HG03095 (cell line): Measurements from ENCODE around the gene ASCC2.
"Not testable (repeated sequence)": the region's sequence is repeated elsewhere in the genome, so short reads cannot be mapped to it uniquely, and the experiment has no call there.

Experiments used
- ATAC-seq: cut with Tn5 transposase; IDR thresholded peaks from one replicate; pipeline ENCODE4 v1.9.1; 2021; ENCODE audit warnings: moderate library complexity; ENCODE audit not compliant: unreplicated experiment

ASCC2 gene

DNA sequence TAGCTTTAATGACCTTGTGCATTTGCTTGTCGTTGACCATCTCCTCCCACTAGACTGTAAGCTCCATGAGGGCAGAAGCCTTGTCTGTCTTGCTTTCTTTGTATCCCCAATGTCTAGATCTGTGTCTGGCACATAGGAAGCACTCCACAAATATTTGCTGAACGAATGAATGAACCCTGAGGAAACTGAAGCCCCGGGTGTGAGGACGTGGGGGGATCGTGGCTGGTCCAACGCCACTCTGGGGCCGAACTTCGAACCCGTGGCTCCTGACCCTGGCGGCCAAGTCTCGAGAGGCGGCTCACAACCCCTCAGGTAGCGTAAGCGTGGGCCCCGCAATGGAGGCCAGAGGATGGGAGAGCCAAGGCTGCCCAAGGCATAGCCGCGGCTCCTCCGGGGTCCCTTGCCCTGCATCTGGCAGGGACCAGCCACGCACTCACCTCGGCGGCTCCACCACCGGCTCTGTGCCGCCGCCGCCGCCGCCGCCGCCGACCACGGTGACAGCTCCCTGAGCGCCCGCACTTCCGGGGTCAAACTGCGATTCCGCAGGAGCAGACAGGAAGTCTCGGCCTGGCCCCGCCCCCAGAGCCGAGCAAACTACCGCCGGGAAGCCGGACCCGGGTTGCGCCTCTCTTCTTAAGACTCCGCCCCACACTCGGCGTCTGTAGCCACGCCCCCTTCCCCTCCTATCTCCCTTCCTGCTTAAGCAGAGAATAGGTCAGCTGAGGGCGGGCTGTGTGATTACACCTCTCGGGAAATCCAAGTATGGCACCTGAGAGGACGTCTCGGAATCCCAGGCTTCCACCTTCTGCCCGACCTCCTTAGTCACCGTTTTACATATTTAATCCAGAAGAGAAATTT, at the start of gene ASCC2:
ASCC2 (minus strand) TSS at position 534 of the 858 bp plus-strand sequence. CDS start 5,949 bp downstream, outside the sequence.
- ATAC-seq: peak; percentile 94

DNA sequence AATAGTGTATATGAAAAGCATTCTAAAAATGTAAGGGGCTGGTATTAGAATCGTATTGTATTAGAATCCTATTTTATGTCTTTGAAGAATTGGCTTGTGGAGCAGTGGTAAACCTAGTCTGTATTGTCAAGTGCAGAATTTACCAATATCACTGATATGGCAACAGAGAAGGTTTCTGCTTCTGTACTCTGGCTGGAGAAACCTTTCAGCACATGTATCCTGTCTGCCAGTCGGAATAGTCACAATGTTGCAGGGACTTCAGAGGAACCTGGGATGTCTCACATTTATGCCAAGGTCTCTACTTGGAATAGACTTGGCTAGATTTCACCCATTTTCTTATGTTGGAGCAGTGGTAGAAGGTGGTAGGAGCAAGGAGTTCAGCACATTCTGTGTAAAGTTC, 49.3 kb upstream of the ASCC2 start:
- no peak for ATAC-seq

GRCh38 chr22:29886596-29886995, 48.5 kb upstream of the ASCC2 start:
- ATAC-seq: no peak

DNA sequence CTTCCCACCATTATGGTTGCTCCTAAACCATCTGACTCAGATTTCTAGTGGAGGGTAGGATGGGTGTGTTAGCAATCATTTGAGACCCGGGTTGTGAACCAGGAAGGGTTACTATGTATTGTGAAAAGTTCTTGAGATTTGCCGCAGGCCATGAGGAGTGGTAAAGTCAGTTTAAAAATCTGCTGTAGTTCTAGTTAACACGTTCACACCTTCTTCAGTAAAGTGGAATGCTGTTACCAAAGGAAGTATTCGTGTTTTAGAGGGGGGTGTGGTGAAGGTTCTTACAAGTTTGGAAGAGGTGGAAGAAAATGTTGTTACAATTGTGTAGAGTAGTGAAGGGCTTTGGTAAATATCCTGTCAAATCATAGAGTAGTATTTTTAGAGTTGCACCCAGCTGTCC, 47.5 kb upstream of the ASCC2 start:
- no peak for ATAC-seq

DNA sequence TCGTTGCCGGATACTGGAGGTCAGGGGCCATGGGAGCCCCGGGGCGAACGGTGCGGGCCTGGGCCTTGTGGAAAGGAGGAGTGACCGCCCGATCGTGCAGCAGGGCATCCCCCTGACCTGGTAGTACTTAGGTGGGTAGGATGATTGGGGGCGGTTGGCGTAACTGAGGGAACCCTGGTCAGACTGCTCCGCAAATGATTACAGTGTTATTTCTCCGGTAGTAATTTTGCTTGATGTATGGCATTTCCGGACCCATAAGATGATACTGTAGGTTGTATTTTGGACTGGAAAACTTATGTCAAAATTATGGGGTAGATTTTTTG, 45.7 kb upstream of the ASCC2 start:
- ATAC-seq: no peak

DNA sequence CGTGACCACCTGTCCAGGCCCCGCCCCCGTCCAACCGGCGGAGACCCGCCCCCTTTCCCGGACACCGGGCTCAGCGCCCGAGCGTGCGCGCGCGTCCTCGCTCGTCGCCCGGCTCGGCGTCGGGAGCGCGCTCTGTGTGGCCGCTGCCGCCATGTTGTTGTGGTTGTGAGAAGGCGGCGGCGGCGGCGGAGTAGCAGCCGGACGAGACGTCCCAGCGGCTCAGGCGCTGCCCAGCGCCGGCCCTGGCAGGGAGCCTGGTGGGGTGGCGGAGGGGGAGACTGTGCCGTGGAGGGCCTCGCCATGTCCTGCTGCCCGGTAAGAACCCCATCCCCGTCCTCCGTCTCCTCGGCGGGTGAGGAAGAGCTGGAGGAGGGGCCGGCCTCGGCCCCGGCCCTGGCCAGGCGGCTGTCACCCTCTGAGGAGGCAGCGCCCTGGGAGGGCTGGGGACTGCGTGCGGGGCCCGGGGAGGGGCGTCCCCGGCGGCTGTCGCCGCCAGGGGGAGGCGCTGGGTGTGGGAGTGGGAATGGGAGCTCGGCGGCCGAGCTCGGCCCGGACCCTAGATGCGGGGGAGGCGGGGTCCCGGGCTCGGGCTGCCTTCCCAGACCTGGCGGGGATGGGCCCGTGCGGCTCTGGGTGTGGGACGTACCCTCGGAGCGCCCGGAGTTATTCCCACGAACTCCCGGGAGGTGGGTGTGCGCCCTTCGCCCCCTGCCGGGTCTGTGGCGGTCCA, 45.1 kb upstream of the ASCC2 start, which contains the start of gene MTMR3:
MTMR3 (plus strand) TSS at position 130 of the 730 bp plus-strand sequence. CDS start 87,886 bp downstream, outside the sequence.
- ATAC-seq: no peak

GRCh38 chr22:29882716-29883044, 44.6 kb upstream of the ASCC2 start:
- ATAC-seq: no peak

DNA sequence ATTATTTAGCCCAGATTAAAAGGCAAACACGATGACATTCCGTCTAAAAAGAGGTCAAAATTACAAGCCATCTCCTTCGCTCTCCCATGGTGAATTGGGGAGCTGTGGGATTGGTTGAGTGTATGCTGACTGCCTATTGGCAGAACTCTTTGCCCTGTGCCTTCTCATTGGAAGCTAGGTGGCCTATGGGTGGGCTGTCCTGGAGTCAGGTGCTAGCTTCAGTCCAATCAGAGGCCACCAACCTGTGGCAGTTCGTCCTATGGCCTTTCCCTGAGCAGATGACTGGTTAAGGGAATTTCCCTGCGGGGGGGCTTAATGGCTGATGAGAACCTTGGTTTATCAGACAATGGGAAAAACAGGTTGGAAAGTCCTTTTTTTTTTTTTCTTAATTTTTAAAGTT, 41.7 kb upstream of the ASCC2 start:
- ATAC-seq: no peak

GRCh38 chr22:29877620-29878019, 39.5 kb upstream of the ASCC2 start:
- no peak for ATAC-seq

DNA sequence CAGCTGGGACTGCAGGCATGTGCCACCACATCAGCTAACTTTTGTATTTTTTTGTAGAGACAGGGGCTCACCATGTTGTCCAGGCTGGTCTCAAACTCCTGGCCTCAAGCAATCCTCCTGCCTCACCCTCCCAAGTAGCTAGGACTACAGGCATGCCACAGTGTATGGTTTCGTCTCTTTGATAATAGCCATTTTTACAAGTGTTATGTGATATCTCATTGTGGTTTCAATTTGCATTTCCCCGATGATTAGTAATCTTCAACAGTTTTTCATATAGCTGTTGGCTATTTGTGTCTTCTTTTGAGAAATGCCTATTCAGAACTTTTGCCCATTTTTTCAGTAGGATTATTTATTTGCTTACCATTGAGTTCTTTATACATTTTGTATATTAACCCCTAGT, 35.9 kb upstream of the ASCC2 start:
- ATAC-seq: no peak

GRCh38 chr22:29872989-29873388, 34.9 kb upstream of the ASCC2 start:
- ATAC-seq: no peak

DNA sequence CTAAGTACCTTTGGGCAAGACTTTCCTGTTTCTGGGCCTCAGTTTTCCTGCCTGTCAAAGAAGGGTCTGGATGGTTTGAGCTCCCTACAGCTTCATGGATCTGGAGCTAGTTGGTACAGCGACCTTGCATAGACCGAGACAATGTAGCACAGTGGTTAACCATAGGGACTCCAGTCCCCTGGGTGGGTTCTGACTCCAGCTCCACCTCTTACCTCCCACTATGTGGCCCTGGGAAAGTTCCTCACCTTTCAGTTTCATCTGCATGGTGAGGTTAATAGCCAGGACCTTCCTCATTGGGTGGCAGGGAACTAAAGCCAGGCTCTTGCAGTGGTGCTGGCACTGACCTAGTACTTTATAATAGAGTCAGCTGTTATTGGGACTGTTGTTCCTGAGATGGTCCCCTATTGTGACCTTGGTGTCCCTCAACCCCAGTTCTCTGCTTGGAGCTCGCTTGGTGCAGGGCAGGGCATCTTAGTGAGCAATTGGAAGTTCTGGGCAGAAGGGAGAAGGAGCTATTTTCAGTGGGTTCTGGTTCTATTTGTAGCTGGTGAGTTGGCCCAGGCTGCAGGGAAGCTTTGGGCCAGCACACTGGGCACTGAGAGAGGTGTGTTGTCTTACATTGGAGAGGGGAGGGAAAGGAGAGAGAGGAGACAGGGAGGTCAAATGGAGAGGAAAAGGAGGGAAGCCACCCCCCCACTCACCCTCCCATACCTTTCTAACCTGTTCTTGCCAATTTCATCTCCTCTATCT, 34.2 kb upstream of the ASCC2 start:
- no peak for ATAC-seq

DNA sequence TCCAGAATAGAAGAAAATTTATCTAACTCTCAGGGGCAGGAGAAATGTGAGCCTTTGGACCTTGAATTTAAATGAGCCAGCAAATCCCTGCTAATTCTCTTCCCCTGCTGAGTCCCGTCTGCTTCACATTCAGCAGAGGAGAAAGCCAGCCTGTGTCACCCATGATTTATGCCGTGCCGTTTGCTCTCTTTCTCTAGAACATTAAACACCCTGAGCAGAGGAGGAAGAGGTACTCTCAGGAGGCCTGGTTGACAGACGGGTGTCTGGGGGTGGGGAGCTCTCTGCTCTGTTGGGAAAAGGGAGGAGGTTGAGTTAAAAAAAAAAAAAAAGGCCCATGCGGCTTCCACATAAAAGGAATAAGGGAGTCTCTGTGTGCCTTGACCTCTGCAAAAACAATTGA, 33.6 kb upstream of the ASCC2 start:
- no peak for ATAC-seq

DNA sequence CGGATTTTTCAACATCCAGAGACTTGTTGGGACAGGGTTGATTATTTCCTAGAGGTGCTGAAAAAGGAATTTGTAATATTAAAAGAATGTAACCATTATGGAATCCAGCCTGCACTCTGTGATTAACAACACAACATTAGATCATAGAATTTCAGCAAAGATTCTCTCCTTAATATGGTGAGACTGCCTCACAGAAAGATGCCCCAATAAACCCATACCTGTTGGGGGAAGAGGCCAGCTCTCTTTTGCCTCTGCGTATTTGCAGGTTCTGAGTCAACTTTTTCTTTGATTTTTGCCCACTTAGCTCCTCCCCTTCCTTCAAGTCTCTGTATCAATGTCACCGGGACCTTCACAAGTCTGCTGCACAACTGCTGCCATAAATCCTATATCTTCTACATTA, 32.5 kb upstream of the ASCC2 start:
- ATAC-seq: no peak

DNA sequence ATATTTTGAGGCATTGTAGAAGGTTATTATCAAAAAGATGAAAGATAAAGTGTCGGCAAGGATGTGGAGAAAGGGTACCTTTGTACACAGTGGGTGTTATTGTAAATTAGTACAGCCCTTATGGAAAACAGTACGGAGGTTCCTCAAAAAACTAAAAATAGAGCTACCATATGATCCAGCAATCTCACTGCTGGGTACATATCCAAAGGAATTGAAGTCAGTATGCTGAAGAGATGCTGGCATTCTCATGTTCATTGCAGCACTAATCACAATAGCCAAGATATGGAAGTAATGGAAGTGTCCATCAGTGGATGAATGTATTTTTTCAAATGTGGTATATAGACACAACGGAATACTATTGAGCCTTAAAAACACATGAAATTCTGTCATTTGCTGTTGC, 29.8 kb upstream of the ASCC2 start:
- ATAC-seq: no peak

- ATAC-seq: no peak
These were observed 29.2 kb upstream of the ASCC2 start for GRCh38 chr22:29867260-29867659.

- ATAC-seq: not testable (repeated sequence)
These were observed 27.5 kb upstream of the ASCC2 start for GRCh38 chr22:29865572-29865971.

- no peak for ATAC-seq
These were observed 23.7 kb upstream of the ASCC2 start for GRCh38 chr22:29861672-29862297.

- ATAC-seq: no peak
These were observed 22.1 kb upstream of the ASCC2 start for GRCh38 chr22:29860006-29860766.

DNA sequence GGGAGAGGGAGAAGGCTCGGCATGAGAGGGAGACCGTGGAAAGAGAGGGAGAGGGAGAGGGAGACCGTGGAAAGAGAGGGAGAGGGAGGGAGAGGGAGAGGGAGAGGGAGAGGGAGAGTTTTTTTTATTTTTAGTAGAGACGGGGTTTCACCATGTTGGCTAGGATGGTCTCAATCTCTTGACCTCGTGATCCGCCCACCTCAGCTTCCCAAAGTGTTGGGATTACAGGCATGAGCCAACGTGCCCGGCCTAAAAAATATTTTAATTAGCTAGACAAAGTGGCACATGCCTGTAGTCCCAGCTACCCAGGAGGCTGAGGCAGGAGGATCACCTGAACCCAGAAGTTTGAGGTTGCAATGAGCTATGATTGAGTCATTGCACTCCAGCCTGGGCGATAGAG, 21.0 kb upstream of the ASCC2 start:
- ATAC-seq: not testable (repeated sequence)
